22Rv1 (cell line): Measurements from ENCODE around the gene PRDM16.

Experiments
- H3K27ac ChIP-seq: fragments of 450-650 bp; 2 replicates; pipeline ENCODE4 v1.5.1; 2017
- ZFX ChIP-seq: fragments of 450-650 bp; IDR thresholded peaks from 2 replicates; pipeline ENCODE4 v1.6.1; 2017; ENCODE audit warnings: antibody characterized with exemption, borderline replicate concordance
- TF ChIP-seq, protein P1 (sequence below): fragments of 450-650 bp; IDR thresholded peaks from 2 replicates; pipeline ENCODE4 v1.5.1; 2017; ENCODE audit warnings: mild to moderate bottlenecking

Gene PRDM16

GRCh38 chr1:3335754-3336640, 267.0 kb downstream of the PRDM16 start:
- TF ChIP-seq ZFX = no peak
- TF ChIP-seq, protein P1, sequence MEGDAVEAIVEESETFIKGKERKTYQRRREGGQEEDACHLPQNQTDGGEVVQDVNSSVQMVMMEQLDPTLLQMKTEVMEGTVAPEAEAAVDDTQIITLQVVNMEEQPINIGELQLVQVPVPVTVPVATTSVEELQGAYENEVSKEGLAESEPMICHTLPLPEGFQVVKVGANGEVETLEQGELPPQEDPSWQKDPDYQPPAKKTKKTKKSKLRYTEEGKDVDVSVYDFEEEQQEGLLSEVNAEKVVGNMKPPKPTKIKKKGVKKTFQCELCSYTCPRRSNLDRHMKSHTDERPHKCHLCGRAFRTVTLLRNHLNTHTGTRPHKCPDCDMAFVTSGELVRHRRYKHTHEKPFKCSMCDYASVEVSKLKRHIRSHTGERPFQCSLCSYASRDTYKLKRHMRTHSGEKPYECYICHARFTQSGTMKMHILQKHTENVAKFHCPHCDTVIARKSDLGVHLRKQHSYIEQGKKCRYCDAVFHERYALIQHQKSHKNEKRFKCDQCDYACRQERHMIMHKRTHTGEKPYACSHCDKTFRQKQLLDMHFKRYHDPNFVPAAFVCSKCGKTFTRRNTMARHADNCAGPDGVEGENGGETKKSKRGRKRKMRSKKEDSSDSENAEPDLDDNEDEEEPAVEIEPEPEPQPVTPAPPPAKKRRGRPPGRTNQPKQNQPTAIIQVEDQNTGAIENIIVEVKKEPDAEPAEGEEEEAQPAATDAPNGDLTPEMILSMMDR = no peak
- H3K27ac ChIP-seq = no peak overlapping the region

GRCh38 chr1:3336641-3337630, 267.9 kb downstream of the PRDM16 start:
- no peak overlapping the region for H3K27ac ChIP-seq
- no peak for TF ChIP-seq ZFX
- TF ChIP-seq, protein P1 = no peak

- no peak for TF ChIP-seq ZFX
- TF ChIP-seq, protein P1 = no peak
Observed at GRCh38 chr1:3337798-3338724, 269.1 kb downstream of the PRDM16 start.

GRCh38 chr1:3338725-3339070, 269.7 kb downstream of the PRDM16 start:
- TF ChIP-seq, protein P1 = no peak
- no peak for TF ChIP-seq ZFX

More at GRCh38 chr1:3337798-3338724, 269.1 kb downstream of the PRDM16 start:
- H3K27ac ChIP-seq = no peak overlapping the region

GRCh38 chr1:3339856-3340255, 270.9 kb downstream of the PRDM16 start:
- no peak for TF ChIP-seq ZFX
- TF ChIP-seq, protein P1 = no peak
- no peak overlapping the region for H3K27ac ChIP-seq

More at GRCh38 chr1:3338725-3339070, 269.7 kb downstream of the PRDM16 start:
- no peak overlapping the region for H3K27ac ChIP-seq

GRCh38 chr1:3340548-3341235, 271.7 kb downstream of the PRDM16 start:
- TF ChIP-seq, protein P1 = no peak
- TF ChIP-seq ZFX = no peak
- no peak overlapping the region for H3K27ac ChIP-seq
